OCI-LY7 (cell line): ENCODE measurements around the gene ITGA4.

ENCODE experiments used
- EZH2phosphoT487 ChIP-seq: fragments of 200-600 bp; sonication (generic); IDR thresholded peaks from 2 replicates; pipeline ENCODE4 v1.6.1; 2018; ENCODE audit warnings: low read depth, borderline replicate concordance, mild to moderate bottlenecking, mixed run types, antibody characterized with exemption, low read length, moderate library complexity, mixed read lengths
- TF ChIP-seq, protein P1 (sequence below): fragments of 200-600 bp; sonication (generic); conservative IDR thresholded peaks from 2 replicates; pipeline ENCODE4 v1.5.1; 2014; ENCODE audit warnings: mild to moderate bottlenecking, antibody characterized with exemption, low read length, moderate library complexity, mixed read lengths

- TF ChIP-seq, protein P1, sequence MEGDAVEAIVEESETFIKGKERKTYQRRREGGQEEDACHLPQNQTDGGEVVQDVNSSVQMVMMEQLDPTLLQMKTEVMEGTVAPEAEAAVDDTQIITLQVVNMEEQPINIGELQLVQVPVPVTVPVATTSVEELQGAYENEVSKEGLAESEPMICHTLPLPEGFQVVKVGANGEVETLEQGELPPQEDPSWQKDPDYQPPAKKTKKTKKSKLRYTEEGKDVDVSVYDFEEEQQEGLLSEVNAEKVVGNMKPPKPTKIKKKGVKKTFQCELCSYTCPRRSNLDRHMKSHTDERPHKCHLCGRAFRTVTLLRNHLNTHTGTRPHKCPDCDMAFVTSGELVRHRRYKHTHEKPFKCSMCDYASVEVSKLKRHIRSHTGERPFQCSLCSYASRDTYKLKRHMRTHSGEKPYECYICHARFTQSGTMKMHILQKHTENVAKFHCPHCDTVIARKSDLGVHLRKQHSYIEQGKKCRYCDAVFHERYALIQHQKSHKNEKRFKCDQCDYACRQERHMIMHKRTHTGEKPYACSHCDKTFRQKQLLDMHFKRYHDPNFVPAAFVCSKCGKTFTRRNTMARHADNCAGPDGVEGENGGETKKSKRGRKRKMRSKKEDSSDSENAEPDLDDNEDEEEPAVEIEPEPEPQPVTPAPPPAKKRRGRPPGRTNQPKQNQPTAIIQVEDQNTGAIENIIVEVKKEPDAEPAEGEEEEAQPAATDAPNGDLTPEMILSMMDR = no peak
- TF ChIP-seq EZH2phosphoT487 = no peak
These were observed 96.1 kb downstream of the ITGA4 start for GRCh38 chr2:181553244-181553643.
